Measurements from ENCODE around the gene HOXA13. TPM values are rescaled to one million over a fixed set of nuclear protein-coding genes. Genes with fewer than 3 reads are reported as not detected.

Gene HOXA13
- total RNA-seq, 1 experiment from 2014 or later = 0.88 TPM

DNA sequence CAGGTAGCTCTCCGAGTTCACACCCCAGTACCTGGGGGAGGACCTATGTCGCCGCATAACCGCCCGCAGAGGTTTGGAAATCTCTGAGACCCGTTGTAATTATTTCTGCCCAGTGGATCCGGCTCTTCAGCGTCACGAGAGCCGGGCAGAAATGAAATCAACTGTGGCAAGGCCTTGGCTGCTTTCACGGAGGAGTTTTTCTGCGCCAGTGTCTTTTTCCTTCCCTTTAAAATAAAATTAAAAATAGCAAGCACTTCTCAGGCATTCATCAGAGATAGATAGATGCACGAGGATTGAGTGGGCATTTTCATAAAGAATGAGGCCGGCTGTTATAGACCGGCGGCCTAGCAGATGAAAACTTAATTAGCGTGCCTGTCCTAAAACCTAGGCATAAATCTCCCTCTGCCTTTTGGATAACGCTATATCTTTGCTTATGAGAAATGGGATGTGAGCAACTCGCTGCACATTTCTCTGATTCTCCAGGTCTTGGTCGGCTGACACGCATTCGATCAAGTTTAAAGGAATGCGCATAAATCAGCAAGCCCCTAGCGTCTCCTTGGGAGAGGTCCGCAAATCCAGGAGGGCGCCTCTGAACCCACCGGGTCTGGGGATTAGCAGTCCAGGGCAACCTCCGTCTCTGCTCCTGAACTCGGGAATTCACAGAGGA lies 6.4 kb downstream of the HOXA13 start:
- no peak for DNase-seq (ENCODE audit: low read depth)

DNA sequence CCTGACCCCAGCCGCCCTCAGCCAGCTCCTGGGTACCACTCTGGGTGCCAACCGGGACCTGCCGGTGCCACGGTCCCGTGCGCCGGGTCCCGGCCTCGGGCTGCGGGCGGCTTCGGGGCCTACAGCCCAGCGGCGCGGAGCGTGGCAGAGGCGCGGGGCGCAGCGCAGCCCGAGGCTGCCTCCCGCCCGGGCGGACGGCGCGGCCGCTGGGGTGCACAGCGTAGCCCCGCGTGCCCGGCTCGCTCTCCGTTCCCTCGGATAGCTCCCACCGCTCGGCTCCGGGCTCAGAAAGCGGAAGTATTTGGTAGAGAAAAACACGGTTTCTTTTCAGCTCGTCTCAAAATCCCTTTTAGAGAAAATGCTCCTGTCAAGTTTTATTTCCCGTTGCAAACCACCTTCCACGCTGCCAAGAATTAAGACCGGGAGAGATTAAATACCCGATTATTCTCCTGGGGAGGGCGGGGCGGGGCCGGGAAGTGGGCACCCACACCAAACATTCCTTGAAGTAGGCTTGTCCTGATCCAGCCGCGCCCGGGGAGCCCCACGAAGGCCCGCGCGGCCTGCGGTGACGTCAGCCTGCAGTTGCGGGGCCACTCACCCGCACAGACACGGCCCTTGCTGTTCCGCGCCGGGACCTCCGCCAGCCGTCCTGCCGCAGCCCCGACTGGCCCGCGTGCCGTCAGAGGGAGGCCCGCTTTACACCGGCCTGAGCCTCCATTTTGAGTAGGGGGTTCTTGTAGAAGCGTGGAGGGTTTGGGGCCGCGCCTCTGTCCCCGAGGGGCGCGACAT lies 7.2 kb downstream of the HOXA13 start:
- no peak for DNase-seq (ENCODE audit: low read depth)

DNA sequence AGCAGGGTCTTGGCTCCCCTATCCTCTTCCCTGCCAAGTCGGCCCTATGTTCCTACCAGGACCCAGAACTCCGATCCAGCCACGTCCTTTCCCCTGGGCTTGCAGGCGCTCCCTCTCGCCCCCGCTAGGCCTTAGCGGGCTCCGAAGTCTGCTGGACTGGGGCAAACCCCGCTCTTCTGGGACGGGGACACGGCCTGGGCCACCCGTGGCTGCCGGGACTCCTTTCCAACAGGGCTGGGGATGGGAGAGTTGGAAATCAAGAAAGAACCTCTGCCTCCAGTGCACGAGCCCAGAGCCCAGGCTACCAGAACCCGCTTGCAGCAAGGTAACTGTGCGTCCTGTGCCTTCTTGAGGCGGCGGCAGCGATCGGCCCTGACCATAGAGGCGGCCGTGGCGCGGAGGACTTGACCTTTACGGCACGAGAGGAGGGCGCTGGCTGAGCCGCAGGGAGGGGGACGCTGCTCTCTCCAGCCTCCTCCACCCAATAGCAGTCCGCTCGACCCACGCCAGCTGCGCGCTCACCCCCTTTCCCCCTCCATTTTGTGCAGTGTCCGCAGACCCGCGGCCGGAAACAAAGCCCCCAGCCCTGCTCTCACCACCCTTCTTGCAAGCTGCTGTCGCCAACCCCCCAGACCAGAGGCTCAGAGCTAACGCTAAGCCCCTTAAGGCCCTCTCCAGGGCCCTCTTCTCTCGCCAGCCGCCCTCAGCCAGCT lies 7.9 kb downstream of the HOXA13 start:
- no peak for DNase-seq (ENCODE audit: low read depth)

DNA sequence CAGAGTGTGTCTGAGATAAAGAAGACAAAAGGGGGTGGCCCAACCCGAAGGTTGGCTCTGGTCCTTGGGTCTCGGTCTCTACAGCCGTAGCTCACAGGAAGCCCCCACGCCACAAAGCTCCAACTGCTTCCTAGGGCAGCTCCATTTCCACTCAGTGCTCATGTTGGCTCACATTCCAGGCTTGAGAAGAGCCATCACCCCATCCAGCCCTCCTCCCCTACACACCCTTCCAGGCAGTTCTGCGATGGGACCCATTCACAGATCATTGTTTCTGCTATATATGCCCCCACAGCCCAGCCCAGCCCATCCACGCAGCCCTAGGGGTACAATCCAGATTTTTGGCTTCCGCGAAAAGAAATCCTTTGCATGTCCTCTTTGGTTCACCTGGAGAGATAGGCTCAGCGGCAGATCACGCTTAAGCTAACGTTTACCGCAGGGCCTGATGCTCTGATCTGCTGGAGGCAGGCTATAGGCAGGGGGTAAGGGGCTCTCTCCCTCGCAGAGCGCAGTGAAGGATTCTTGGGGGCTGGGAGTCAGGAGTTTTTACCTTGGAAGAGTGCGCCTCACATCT lies 8.6 kb downstream of the HOXA13 start:
- no peak for DNase-seq (ENCODE audit: low read depth)

DNA sequence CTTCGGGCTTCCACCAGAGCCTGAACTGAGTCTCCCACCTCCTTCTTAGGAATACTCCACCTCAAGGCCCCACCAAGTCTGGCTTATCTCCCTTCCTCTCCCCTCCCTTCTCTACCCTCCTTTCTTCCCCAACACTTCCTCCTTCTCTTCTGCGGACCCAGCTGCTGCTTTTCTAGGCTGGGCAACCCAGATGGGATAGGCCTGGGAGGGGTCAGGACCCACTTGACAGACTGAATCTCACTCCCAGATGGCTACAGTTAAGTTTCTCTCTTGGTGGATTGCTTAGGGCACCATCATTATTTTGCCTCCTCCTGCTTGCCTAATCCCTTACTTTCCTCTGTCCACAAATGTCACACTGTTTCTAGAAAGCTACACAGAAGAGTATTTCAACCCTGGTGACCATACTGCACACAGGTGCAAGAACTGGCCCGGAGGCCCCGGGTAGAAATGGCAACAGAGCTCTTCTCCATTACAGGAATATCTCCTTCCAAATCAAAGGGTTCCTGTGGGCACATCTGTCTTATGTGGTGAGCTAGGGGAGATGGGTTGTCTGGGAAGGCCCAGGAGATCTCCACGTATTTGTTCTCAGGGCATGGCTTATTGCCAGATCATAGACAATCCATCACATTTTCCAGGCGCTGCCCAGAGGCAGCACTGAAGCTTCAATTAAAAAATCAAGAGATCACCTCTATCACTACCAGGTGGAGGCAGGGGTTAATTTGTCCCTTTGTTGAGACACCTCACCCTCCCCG lies 9.7 kb downstream of the HOXA13 start:
- no peak for DNase-seq (ENCODE audit: low read depth)

DNA sequence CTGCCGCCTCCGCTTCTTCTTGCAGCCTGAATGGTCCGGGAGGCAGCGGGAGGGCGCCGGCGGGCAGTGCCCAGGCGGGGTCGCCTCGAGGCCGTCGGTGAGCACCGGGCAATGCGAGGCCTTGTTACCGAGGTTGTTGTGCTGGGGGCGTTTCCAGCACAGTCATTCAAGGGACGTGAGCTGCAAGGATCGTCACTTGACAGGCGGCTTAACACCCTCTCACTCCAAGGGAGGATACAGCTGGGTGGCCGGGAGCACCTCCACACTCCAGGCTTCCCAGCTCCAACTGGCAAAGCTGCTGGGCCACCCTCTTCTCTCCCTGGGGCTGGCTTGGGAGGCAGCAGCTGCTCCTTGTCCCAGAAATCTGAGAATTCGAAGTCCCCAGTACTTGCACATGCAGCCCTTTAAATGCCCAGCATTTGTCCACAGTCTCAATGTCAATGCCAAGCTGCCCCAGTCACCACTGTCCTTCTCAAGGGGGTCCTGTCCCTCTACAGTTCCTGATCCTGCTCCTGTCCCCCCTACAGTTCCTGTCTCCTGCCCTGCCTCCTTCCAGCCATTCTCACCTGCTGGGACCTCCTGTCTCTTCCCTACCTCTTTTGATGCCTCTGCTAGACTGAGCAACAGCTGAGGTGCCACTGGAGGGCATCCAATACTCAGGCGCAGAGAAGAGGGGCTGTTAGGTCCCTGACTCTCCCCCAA lies 10.4 kb downstream of the HOXA13 start:
- DNase-seq (ENCODE audit: low read depth) = no peak

DNA sequence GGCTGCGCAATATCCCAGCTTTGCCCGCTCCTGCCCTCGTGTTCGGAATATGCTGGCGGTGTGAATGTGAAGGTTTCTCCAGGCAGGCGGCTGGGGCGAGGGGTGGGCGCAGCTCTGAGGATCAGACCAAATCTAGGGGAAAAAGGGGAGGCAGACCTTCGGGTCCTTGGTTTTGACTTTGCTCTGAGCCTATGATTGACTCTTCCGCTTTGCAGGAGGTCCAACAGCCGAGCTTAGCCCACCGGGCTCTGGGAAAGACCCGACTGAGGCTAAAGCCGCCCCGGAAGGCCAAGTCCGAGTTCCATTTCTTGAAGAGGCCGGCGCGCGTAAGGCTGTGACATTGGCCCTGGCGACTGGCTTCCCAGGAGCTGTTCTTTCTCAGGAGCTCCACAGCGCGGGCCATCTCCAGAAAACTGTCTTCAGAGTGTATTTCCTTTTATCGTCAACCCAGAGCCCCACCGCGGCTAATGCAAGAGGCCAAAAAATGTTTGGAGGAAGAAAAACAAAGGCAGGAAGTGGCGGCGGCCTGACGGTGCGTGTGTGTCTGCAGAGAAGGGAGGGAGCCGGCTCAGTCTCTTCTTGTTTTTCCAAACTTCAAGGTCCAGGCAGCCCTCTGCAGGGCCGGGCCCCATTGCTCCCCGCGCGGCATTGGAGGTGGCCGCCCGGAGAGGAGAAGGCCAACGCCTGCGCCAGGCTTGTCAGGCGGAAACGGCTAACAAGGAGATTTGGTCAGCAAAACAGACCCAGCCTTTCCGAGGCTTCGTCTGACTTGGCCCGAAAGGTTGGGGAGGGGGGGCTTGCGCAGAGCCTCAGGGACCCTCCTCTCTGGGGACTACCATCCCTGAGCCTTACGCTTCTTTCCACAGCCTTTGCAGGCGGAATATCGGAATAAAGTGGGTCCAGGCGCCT lies 11.3 kb downstream of the HOXA13 start:
- DNase-seq (ENCODE audit: low read depth) = no peak

DNA sequence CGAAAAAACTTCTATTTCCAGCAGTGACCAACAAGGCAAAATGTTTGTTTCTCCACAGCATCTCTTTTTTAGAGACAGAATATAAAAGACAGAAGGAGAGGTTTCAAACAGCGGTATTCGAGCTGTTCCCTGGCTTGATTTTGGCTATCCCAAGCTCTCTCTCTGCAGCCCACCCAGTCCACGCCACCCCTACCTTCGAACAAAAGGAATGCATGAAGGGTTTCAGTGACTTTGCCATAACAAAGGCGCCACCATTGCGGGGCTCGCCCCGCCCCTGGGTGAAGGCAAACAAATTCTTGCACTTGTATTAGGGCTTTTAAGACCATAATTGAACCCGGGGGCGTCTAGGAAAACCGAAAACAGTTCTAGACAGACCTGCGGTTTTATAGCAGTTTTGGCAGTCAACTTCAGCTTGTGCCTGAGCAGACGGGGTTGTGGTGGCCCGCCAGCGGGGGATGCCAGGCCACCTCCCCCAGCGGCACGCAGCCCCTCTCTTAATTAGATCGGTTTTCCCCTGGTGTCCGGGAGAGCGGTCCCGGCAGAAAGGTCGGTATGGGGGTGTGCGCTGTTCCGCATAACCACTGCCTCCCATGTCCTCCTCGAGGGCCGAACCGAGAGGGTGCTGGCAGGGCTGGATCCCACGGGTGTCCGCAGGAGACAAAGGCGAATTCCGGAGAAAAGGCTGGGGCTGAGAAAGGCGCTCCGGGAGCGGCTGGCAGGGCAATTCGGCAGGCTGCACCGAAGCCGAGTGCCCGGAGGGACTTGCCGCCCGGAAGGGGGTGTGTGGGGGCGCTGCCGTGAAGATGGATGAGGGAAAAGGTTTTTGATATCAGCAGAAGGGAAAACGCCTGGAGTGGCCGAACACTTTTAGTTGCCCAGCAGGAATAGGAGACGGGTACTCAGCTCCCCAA lies 12.2 kb downstream of the HOXA13 start:
- DNase-seq (ENCODE audit: low read depth) = no peak

DNA sequence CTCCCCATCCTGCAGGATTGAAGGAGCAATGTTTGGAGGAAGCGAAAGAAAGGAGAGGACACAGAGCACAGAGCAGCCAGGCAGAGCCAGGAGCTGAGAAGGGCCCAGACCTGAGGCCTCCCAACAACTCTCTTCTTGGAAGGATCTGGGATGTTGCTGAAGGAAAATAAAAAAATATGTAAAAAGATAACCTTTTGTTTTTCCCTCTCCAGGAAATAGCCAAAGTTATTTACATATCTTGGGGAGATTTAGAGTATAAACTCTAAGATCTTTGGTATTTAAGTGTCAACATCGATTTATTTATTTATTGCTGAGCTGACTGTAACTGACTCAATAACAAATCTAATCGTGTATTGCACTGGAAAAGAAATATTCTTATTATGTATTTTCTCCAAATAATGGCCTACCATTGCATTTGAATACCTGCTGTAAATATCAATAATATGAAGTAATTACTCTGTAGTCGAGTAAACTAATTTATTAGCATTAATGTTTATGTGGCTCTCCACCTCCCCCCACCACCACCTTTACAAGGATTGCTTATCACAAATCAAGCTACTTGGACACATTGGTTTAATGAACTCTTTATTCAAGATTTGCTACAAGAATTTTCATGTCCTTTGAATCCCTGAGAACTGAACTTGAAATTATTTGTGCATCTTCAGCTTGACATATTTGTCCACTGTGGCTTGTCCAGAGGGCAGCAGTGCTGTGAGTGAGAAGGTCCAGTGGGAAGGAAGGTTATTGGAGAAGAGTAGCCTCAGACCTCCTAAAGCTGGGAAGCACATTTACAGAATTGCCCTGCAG lies 13.0 kb downstream of the HOXA13 start:
- no peak for DNase-seq (ENCODE audit: low read depth)

DNA sequence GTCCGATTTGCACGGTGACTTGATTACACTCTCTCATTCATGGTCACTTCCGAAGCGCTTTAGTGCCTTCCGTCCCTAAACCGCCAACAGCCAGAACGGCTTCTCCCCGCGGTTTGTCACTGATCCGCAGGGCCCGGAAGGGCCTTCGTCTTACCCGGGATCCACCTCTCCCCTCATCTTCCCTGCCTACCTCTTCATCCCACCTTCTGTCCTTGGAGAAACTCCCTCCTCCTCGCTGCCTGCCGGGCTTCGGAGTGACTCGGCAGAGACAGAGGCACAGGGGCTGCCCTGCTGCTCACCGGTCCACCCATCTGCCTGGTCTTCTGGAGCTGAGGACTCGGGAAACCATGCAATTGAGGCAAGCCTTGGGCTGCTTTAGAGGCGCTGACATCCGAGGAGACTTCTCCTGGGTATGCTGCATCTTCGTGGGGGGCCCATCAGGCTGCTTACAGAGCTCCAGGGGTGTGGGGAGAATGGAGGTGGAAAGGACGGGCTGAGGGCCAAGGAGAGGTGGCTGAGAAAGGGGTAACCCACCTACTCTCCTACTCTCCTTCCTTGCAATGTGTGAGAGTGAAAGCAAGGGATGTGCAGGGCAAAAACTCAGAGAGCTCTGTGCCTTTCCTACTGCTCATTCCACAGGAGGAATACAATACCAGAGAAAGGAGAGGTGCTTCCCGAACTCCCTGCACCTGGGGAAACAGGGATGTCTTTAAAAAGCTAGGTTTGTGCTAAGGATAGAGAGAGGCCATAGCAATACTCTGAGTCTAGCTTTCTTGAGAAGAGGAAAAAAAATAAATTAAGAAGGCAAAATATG lies 13.8 kb downstream of the HOXA13 start:
- DNase-seq (ENCODE audit: low read depth) = no peak

DNA sequence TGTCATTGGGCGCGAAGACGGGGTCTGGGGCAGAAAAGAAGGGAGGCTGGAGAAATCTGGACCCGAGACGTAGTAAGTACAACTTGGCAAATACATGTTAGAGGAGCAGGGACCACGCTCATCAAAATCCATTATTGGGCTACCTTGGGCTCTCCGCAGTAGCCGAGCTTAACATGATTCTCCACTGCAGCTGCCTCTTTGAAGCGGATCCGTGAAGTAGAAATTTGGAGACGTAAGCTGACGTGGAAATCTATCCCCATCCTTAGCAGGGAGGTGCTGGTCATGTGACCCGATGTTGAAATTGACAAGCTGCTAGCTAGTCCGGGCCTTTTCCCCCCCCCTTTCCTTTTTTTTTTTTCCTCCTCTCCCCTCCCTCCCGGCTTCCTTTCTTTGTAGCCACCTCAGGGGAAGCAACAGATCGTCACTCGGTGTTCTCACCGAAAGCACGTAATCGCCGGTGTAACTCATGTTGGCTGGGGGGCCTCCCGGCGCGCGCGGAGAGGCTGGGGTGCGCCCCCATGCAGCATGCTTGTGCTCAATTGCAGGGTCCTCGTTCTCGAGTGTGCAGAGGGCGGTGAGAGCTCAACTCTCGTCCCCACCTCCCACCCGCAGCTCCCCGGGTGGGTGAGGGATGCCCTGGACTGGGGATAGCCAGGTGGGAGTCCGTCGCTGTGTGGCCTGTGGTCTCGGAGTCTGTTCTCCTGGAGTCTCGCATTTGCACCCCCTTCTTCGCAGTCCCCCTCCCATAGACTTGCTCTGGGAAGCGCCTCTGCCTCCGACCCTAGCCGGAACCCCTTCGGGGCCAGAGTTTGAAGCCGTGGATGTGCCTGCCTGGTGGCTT lies 14.7 kb downstream of the HOXA13 start, which contains the start of gene HOXA11:
Gene HOXA11 (minus strand): TSS at position 220 of the 841 bp plus-strand sequence. CDS start 88 bp downstream, at position 132.
- no peak for DNase-seq (ENCODE audit: low read depth)

DNA sequence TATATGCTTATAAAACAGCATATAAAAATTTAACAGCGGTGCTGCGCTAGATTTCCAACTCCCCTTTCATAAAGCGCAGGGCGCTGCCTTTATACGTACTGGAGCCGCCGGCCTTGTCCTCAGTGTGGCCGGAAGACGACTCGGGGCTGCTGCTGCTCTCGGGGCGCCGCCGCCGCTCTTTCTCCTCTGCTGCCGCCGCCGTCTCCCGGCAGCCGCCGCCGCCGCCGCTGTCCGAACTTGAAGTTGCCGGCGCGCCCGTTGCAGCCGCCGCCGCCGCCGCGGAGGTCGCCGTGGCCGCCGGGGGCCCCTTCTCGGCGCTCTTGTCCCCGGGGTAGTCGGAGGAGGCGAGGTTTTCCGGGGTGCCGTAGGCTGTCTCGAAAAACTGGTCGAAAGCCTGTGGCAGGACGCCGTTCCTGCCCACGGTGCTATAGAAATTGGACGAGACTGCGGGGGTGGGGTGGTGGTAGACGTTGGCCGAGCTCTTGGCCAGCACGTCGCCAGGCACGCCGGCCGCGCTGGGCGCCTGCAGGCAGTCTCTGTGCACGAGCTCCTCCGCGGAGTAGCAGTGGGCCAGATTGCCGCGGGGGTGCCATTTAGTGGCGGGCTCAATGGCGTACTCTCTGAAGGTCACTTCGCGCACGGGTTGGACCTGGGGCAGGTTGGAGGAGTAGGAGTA lies 15.4 kb downstream of the HOXA13 start:
- no peak for DNase-seq (ENCODE audit: low read depth)

DNA sequence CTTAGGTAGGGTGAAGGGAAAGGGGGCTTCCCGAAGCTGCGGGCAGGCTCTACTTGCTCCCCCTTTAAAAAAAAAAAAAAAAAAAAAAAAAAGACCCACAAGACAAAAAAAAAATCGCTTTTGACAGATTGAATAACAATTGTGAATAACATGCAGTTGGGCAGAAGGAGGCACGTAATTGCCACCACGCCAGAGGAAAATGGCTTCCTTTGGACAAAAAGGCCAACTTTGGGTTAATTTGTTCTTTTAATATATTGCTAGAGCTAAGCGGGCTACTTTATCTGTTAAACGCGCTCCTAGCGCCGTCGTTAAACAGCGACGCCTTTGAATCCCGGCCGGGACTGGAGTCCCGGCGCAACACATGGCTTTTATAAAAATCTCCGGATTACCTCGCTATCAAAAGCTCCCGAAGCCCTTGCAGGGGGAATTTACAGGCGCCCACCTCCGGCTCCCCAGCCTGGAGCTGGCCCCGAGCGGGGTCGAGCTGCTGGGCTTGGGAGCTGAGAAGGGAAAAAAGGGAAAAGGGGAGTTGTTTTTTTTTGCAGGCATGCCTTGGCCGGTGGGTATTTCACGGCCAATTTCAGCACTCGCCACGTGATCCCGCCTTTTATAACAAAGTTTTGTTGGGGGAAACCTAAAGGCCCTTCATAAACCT lies 16.1 kb downstream of the HOXA13 start:
- no peak for DNase-seq (ENCODE audit: low read depth)

DNA sequence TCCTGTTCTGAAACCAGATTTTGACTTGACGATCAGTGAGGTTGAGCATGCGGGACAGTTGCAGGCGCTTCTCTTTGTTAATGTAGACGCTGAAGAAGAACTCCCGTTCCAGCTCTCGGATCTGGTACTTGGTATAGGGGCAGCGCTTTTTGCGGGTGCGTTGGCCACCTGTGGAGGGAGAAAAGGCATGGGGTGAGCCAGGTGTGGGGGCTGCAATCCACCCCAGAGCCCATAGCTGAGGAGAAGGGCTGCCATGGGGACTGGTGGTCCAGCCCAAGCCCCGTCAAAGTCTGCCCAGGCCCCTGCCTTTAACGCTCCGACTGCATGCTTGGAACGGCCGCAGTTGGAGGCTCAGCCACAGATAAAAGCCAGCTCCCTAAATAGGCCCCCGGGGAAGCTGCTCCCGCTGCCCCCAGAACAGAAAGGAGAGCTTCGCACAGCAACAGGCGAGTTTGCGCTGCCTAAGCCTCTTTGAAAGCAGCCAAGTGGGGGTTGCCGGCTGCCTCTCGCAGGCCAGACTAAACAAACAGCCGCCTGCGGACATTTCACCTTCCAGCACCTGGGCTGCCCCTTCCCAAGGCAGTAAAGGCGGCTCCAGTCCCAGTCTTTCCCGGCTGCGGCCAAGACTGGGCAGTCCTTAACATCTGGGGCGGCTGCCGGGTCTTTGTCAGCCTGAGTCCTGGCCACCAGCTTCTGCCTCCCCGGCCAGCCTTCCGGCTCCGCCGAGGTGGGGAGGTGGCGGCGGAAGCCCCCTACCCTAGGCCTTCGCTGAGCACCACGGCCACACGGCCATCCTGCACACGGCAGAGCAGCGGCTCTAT lies 16.8 kb downstream of the HOXA13 start:
- no peak for DNase-seq (ENCODE audit: low read depth)
